Mesangial cell (primary cell): ENCODE measurements around the gene SINHCAF. TPM values are rescaled to one million over a fixed set of nuclear protein-coding genes. Genes with fewer than 3 reads are reported as not detected.

Experiments used
- total RNA-seq: library from RNA; depleted of rRNA; stranded (reverse); fragments of >200 nt; gene quantifications from 2 replicates; pipeline ENCODE4 v1.2.3, GENCODE V29; 2015

Gene SINHCAF
- total RNA-seq, result 52.6 and 74.5 TPM in 2 replicates

GRCh38 chr12:31325877-31326631, at the start of gene SINHCAF:
Gene SINHCAF, minus strand, starts transcription at chr12:31326150. Its CDS starts 27,946 bp downstream, at chr12:31298204.

